ENCODE data around the gene AMIGO1.

Gene AMIGO1

GRCh38 chr1:109504974-109505373 is 4.6 kb downstream of the AMIGO1 start:
- Histone ChIP-seq H3K27me3 (ENCODE audit: control insufficient read depth, insufficient read depth, low read length) (no peaks in the 10 kb centered on the region), H2AFZ (no peak overlapping the region), H3K36me3 (ENCODE audit: control insufficient read depth, insufficient read depth, low read length) (no peaks in the 10 kb centered on the region), H3K27ac (no peak overlapping the region), H3K9ac (no peak overlapping the region), H3K79me2 (no peaks in the 10 kb centered on the region), H3K4me3 (ENCODE audit: low read depth, low read length) (no peak overlapping the region), H3K4me2 (ENCODE audit: low read length) (no peak overlapping the region), H3K9me3 (ENCODE audit: control insufficient read depth, low read length) (no peaks in the 10 kb centered on the region), H3K4me1 (no peaks in the 10 kb centered on the region)
- no peak for TF ChIP-seq CTCF (IDR thresholded peaks at IDR 0.05)

GRCh38 chr1:109503935-109504334 is 5.6 kb downstream of the AMIGO1 start:
- no peak overlapping the region for H3K4me2 ChIP-seq (ENCODE audit: low read length)
- no peak overlapping the region for H3K27ac ChIP-seq
- no peaks in the 10 kb centered on the region for H3K27me3 ChIP-seq (ENCODE audit: control insufficient read depth, insufficient read depth, low read length)
- no peak overlapping the region for H2AFZ ChIP-seq
- TF ChIP-seq CTCF (IDR thresholded peaks at IDR 0.05), result no peak
- no peaks in the 10 kb centered on the region for H3K36me3 ChIP-seq (ENCODE audit: control insufficient read depth, insufficient read depth, low read length)
- no peaks in the 10 kb centered on the region for H3K4me1 ChIP-seq
- H3K9ac ChIP-seq, result no peak overlapping the region
- no peaks in the 10 kb centered on the region for H3K9me3 ChIP-seq (ENCODE audit: control insufficient read depth, low read length)
- H3K4me3 ChIP-seq (ENCODE audit: low read depth, low read length), result no peak overlapping the region
- no peaks in the 10 kb centered on the region for H3K79me2 ChIP-seq

- no peak overlapping the region for H2AFZ ChIP-seq
- no peaks in the 10 kb centered on the region for H3K4me1 ChIP-seq
- TF ChIP-seq CTCF (IDR thresholded peaks at IDR 0.05), result no peak
- H3K9me3 ChIP-seq (ENCODE audit: control insufficient read depth, low read length), result no peaks in the 10 kb centered on the region
- no peak overlapping the region for H3K4me3 ChIP-seq (ENCODE audit: low read depth, low read length)
- H3K27ac ChIP-seq, result no peak overlapping the region
- H3K4me2 ChIP-seq (ENCODE audit: low read length), result no peak overlapping the region
- no peak overlapping the region for H3K9ac ChIP-seq
- H3K27me3 ChIP-seq (ENCODE audit: control insufficient read depth, insufficient read depth, low read length), result no peaks in the 10 kb centered on the region
- no peaks in the 10 kb centered on the region for H3K79me2 ChIP-seq
- H3K36me3 ChIP-seq (ENCODE audit: control insufficient read depth, insufficient read depth, low read length), result no peaks in the 10 kb centered on the region
Observed at GRCh38 chr1:109502364-109502851, 7.1 kb downstream of the AMIGO1 start.

- no peak overlapping the region for H3K27ac ChIP-seq
- no peak overlapping the region for H3K9ac ChIP-seq
- no peaks in the 10 kb centered on the region for H3K27me3 ChIP-seq (ENCODE audit: control insufficient read depth, insufficient read depth, low read length)
- no peaks in the 10 kb centered on the region for H3K79me2 ChIP-seq
- H3K4me2 ChIP-seq (ENCODE audit: low read length), result no peak overlapping the region
- no peaks in the 10 kb centered on the region for H3K9me3 ChIP-seq (ENCODE audit: control insufficient read depth, low read length)
- TF ChIP-seq CTCF (IDR thresholded peaks at IDR 0.05), result no peak
- H3K4me3 ChIP-seq (ENCODE audit: low read depth, low read length), result no peak overlapping the region
- no peaks in the 10 kb centered on the region for H3K4me1 ChIP-seq
- H3K36me3 ChIP-seq (ENCODE audit: control insufficient read depth, insufficient read depth, low read length), result no peaks in the 10 kb centered on the region
- H2AFZ ChIP-seq, result no peak overlapping the region
Observed at GRCh38 chr1:109501644-109502363, 7.7 kb downstream of the AMIGO1 start.

- Histone ChIP-seq H3K4me3 (ENCODE audit: low read depth, low read length) (no peak overlapping the region), H2AFZ (no peak overlapping the region), H3K4me1 (no peaks in the 10 kb centered on the region), H3K27me3 (ENCODE audit: control insufficient read depth, insufficient read depth, low read length) (no peaks in the 10 kb centered on the region), H3K36me3 (ENCODE audit: control insufficient read depth, insufficient read depth, low read length) (no peaks in the 10 kb centered on the region), H3K4me2 (ENCODE audit: low read length) (no peak overlapping the region), H3K79me2 (no peaks in the 10 kb centered on the region), H3K27ac (no peak overlapping the region), H3K9me3 (ENCODE audit: control insufficient read depth, low read length) (no peaks in the 10 kb centered on the region), H3K9ac (no peak overlapping the region)
- TF ChIP-seq CTCF (IDR thresholded peaks at IDR 0.05), result no peak
Observed at GRCh38 chr1:109500941-109501381, 8.6 kb downstream of the AMIGO1 start.

Measured in parathyroid adenoma (tissue), 2 donors.